Thyroid gland (tissue), 4 donors: ENCODE measurements around the gene ATAT1.

Experiments
- POLR2A ChIP-seq, 2 donors: fragments of 450-650 bp; IDR thresholded peaks; one replicate each; pipeline ENCODE4 v1.6.1; 2017; ENCODE audit warnings: antibody characterized with exemption in 2 of 2, mild to moderate bottlenecking in 2 of 2, moderate library complexity in 1 of 2
- TF ChIP-seq, protein P1 (sequence below), 6 experiments: fragments of 200-600 bp in 3 of 6; fragments of 450-650 bp in 3 of 6; sonication (generic) in 3 of 6; IDR thresholded peaks; one replicate each; pipeline ENCODE4 v1.5.1; 2016 to 2019; ENCODE audit warnings: antibody characterized with exemption in 6 of 6, mild to moderate bottlenecking in 2 of 6, inconsistent platforms in 1 of 6, moderate library complexity in 1 of 6

DNA sequence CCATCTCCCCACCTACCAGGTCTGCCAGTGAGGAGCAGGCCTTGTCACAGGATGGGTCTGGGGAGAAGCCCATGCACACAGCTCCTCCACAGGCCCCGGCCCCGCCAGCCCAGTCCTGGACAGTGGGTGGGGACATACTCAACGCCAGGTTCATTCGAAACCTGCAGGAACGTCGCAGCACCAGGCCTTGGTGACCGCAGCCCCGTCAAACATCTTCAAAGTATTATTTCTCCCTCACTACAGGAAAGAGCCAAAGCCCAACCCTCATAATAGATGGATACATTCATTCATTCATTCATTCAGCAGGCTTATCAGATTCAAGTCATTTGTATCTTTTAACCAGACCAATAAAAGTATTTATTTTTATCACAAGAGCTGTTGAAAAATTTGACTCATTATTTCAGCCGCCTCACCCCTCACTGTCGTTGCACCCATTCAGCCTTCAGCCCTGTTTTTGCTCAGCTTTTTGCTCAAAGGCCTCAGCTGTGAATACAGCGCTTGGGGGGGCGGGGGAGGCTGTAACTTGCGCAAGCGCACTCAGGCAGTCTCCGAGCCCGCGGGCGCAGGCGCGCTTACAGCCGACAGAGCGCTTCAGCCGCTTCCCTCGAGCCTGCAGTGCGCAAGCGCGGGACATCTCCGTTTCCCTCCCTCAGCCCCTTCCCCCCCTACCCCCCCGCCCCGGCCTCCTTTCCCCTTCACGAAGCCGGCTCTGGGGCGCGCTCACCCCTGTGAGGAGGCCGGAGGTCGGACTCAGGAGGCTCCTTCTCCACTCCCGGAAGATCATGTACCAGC lies 20.0 kb downstream of the ATAT1 start, which contains the start of gene C6orf136:
- TF ChIP-seq POLR2A (IDR thresholded peaks at IDR 0.05) = no peak
- TF ChIP-seq, protein P1, sequence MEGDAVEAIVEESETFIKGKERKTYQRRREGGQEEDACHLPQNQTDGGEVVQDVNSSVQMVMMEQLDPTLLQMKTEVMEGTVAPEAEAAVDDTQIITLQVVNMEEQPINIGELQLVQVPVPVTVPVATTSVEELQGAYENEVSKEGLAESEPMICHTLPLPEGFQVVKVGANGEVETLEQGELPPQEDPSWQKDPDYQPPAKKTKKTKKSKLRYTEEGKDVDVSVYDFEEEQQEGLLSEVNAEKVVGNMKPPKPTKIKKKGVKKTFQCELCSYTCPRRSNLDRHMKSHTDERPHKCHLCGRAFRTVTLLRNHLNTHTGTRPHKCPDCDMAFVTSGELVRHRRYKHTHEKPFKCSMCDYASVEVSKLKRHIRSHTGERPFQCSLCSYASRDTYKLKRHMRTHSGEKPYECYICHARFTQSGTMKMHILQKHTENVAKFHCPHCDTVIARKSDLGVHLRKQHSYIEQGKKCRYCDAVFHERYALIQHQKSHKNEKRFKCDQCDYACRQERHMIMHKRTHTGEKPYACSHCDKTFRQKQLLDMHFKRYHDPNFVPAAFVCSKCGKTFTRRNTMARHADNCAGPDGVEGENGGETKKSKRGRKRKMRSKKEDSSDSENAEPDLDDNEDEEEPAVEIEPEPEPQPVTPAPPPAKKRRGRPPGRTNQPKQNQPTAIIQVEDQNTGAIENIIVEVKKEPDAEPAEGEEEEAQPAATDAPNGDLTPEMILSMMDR (IDR thresholded peaks at IDR 0.05) = no peak
